ENCODE data around the gene SCFD2. TPM values are rescaled to one million over a fixed set of nuclear protein-coding genes. Genes with fewer than 3 reads are reported as not detected.
A peak's percentile ranks its signal among the peaks of the same experiment; 100 is the strongest.

SCFD2 gene
- total and polyA plus RNA-seq, 7 experiments from 2014 or later, result 13.4 to 32.8 (median 20.8) TPM

DNA sequence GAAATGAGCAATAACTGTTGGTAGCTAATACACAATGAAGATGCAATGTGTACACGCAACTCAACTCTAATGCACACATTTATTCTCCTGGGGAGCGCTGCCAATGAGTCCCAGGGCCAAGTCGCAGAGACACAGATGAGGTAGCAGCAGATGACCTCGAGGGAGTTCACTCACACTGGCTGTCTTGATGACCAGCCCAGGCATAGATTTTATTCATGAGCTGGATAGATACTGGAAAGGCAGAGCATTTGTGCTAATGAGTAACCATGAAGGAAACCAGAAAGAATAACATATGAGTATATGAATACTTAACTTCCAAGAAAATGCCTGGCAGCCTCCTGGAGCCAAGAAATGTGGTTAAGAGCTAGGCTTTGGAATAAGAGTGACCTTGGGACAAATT, 461.4 kb downstream of the SCFD2 start:
- Histone ChIP-seq H3K27me3 (ENCODE audit: control insufficient read depth in 2 of 2, insufficient read depth in 2 of 2, low read length in 2 of 2) (no peaks in the 10 kb centered on the region), H3K4me3 (ENCODE audit: low read length) (no peak overlapping the region), H3K36me3 (ENCODE audit: control insufficient read depth in 2 of 3, insufficient read depth in 3 of 3, low read length in 3 of 3) (peaks cover 0 to 34% (median 0%) of the 10 kb centered on the region in 3 experiments), H3K27ac (ENCODE audit: low read depth, low read length) (no peak overlapping the region), H3K9me3 (ENCODE audit: control insufficient read depth in 2 of 3, low read length in 3 of 3) (no peaks in the 10 kb centered on the region), H3K4me1 (ENCODE audit: control insufficient read depth in 2 of 2, insufficient read depth in 2 of 2, low read length in 2 of 2) (no peaks in the 10 kb centered on the region)
- no peak for ATAC-seq
- H3K4me3 Mint-ChIP-seq, result no peak overlapping the region
- H3K9me3 Mint-ChIP-seq, result peaks cover 0 to 8% (median 0%) of the 10 kb centered on the region in 11 donors
- no peak for DNase-seq
- intact Hi-C loops (cut with micrococcal nuclease), result no loop called here
- H3K4me1 Mint-ChIP-seq, result no peaks in the 10 kb centered on the region
- POLR2A ChIA-PET, result no interaction called here
- H3K36me3 Mint-ChIP-seq, result peaks cover 3 to 86% (median 71%) of the 10 kb centered on the region in 5 donors
- no peaks in the 10 kb centered on the region for H3K27me3 Mint-ChIP-seq
- peak overlapping the region in 1 of 9 donors; percentile 20 for H3K27ac Mint-ChIP-seq
- CTCF ChIA-PET, result no interaction called here

DNA sequence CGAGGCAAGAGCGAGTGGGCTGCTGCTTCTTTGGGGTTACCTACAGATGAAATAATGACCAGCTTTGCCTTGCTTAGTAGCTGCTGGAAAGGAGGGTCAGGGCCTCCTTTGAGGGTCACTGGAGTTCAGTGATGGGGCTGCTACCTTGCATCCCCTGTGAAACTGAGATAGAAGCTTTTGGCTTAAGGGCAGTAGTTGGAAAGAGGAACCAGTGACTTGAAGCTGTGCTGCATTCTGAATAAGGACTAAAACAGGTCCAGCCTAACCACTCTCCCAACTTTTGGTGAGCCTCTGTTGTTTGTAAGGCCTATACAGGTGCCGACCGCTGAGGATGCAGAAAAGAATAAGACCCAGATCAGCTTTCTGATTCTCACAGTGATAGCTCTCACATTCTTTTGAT, 462.6 kb downstream of the SCFD2 start:
- no peak for ATAC-seq
- H3K4me3 Mint-ChIP-seq, result no peak overlapping the region
- no peak for DNase-seq
- peaks cover 0 to 34% (median 0%) of the 10 kb centered on the region in 3 experiments for H3K36me3 ChIP-seq (ENCODE audit: control insufficient read depth in 2 of 3, insufficient read depth in 3 of 3, low read length in 3 of 3)
- peaks cover 0 to 12% (median 3%) of the 10 kb centered on the region in 11 donors for H3K9me3 Mint-ChIP-seq
- H3K27ac Mint-ChIP-seq, result no peak overlapping the region
- peaks cover 3 to 76% (median 70%) of the 10 kb centered on the region in 5 donors for H3K36me3 Mint-ChIP-seq
- H3K27me3 ChIP-seq (ENCODE audit: control insufficient read depth in 2 of 2, insufficient read depth in 2 of 2, low read length in 2 of 2), result no peaks in the 10 kb centered on the region
- ChIA-PET POLR2A (no interaction called here), CTCF (no interaction called here)
- no peaks in the 10 kb centered on the region for H3K9me3 ChIP-seq (ENCODE audit: control insufficient read depth in 2 of 3, low read length in 3 of 3)
- no peaks in the 10 kb centered on the region for H3K4me1 Mint-ChIP-seq
- H3K4me3 ChIP-seq (ENCODE audit: low read length), result no peak overlapping the region
- no peaks in the 10 kb centered on the region for H3K4me1 ChIP-seq (ENCODE audit: control insufficient read depth in 2 of 2, insufficient read depth in 2 of 2, low read length in 2 of 2)
- no peaks in the 10 kb centered on the region for H3K27me3 Mint-ChIP-seq
- no peak overlapping the region for H3K27ac ChIP-seq (ENCODE audit: low read depth, low read length)
- intact Hi-C loops (cut with micrococcal nuclease), result no loop called here

DNA sequence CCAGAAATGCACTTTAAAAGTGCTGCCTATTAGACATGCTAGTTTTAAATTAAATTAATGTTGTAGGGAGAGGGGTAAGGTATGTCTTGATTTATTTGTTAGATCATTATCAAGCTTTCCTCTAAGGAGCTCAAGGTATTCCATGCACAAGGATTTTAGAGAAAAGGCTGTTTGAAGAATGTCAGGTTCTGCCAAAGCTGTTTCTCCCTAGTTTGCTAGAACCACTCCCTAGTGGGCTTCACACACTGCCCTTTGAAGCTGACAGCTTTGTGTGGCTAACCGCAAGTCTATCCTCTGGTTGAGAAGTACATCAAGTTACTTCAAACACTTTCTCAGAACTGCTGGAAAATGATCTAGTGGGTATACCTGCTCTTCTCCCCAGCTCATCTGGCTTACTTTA, 471.4 kb downstream of the SCFD2 start:
- H3K9me3 Mint-ChIP-seq, result peaks cover 0 to 10% (median 4%) of the 10 kb centered on the region in 11 donors
- ChIA-PET CTCF (interaction anchor here (0.6 kb wide), 1 partner anchor 18 kb away, joined by 3 read pairs; no protein-coding TSS in a partner anchor), POLR2A (no interaction called here)
- ATAC-seq (no peak), DNase-seq (peak in 4 of 9 donors; percentile 13 to 31 (median 18))
- H3K4me3 Mint-ChIP-seq, result peak overlapping the region in 2 of 10 donors; percentile 4 to 7
- H3K9me3 ChIP-seq (ENCODE audit: control insufficient read depth in 2 of 3, low read length in 3 of 3), result no peaks in the 10 kb centered on the region
- no peak overlapping the region for H3K27ac Mint-ChIP-seq
- peaks cover 0 to 13% (median 9%) of the 10 kb centered on the region in 7 donors for H3K4me1 Mint-ChIP-seq
- H3K36me3 ChIP-seq (ENCODE audit: control insufficient read depth in 2 of 3, insufficient read depth in 3 of 3, low read length in 3 of 3), result no peaks in the 10 kb centered on the region
- H3K27ac ChIP-seq (ENCODE audit: low read depth, low read length), result no peak overlapping the region
- H3K4me3 ChIP-seq (ENCODE audit: low read length), result no peak overlapping the region
- peaks cover 2 to 28% (median 24%) of the 10 kb centered on the region in 5 donors for H3K36me3 Mint-ChIP-seq
- H3K27me3 Mint-ChIP-seq, result no peaks in the 10 kb centered on the region
- no peaks in the 10 kb centered on the region for H3K4me1 ChIP-seq (ENCODE audit: control insufficient read depth in 2 of 2, insufficient read depth in 2 of 2, low read length in 2 of 2)
- H3K27me3 ChIP-seq (ENCODE audit: control insufficient read depth in 2 of 2, insufficient read depth in 2 of 2, low read length in 2 of 2), result no peaks in the 10 kb centered on the region
- intact Hi-C loops (cut with micrococcal nuclease), result no loop called here

DNA sequence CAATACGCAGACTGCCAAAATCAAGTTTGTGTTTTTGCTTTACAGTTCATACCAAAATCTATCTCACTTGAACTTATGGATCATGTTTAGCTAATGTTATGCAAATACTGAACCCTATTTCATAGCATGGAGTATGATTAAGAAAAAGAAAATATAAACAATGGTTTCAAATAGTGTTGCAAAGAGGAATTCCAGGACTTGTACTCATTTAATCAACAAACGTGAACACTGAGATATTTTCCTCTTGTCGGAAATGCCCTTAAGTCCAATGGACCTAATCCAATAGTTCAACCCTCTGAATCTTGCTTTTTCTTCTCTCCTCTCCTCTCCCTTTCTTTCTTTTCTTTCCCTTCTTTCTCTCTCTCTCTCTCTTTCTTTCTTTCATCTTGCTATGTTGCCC, 473.0 kb downstream of the SCFD2 start:
- CTCF ChIA-PET, result interaction anchor here (0.6 kb wide), 1 partner anchor 611 kb away, joined by 5 read pairs; no protein-coding TSS in a partner anchor
- DNase-seq (no peak), ATAC-seq (no peak)
- no peaks in the 10 kb centered on the region for H3K9me3 ChIP-seq (ENCODE audit: control insufficient read depth in 2 of 3, low read length in 3 of 3)
- Mint-ChIP-seq H3K9me3 (peaks cover 0 to 7% (median 3%) of the 10 kb centered on the region in 11 donors), H3K36me3 (peaks cover 5 to 38% (median 29%) of the 10 kb centered on the region in 5 donors), H3K27me3 (no peaks in the 10 kb centered on the region), H3K27ac (no peak overlapping the region), H3K4me1 (peaks cover 0 to 14% (median 9%) of the 10 kb centered on the region in 7 donors), H3K4me3 (no peak overlapping the region)
- H3K4me1 ChIP-seq (ENCODE audit: control insufficient read depth in 2 of 2, insufficient read depth in 2 of 2, low read length in 2 of 2), result no peaks in the 10 kb centered on the region
- POLR2A ChIA-PET, result interaction anchor here (0.6 kb wide), 1 partner anchor 118 kb away, joined by 3 read pairs; no protein-coding TSS in a partner anchor
- H3K27ac ChIP-seq (ENCODE audit: low read depth, low read length), result no peak overlapping the region
- H3K4me3 ChIP-seq (ENCODE audit: low read length), result no peak overlapping the region
- H3K36me3 ChIP-seq (ENCODE audit: control insufficient read depth in 2 of 3, insufficient read depth in 3 of 3, low read length in 3 of 3), result no peaks in the 10 kb centered on the region
- intact Hi-C loops (cut with micrococcal nuclease), result no loop called here
- H3K27me3 ChIP-seq (ENCODE audit: control insufficient read depth in 2 of 2, insufficient read depth in 2 of 2, low read length in 2 of 2), result no peaks in the 10 kb centered on the region

DNA sequence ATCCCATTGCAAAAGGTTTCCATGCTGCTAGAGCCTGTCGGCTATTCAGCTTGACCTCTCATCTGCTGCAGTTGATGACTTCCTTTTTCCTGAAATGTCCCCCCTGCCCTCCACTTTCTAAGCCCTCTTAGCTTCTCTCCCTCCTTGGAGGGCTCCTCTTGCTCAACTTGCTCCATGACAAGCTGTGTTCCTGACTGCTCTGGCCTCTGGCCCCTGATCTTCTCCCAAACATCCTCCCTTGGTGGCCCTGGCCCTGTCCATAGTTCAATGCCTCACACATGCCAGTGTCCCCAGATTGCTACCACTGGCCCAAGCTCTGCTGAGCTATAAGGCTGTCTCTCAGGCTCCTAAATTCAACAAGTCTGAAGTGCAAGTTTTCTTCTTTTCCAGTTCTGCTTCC, 474.1 kb downstream of the SCFD2 start:
- Mint-ChIP-seq H3K4me3 (no peak overlapping the region), H3K36me3 (peaks cover 5 to 44% (median 35%) of the 10 kb centered on the region in 5 donors), H3K4me1 (peaks cover 0 to 14% (median 9%) of the 10 kb centered on the region in 7 donors), H3K27me3 (no peaks in the 10 kb centered on the region), H3K9me3 (peaks cover 0 to 6% (median 1%) of the 10 kb centered on the region in 11 donors), H3K27ac (no peak overlapping the region)
- Histone ChIP-seq H3K36me3 (ENCODE audit: control insufficient read depth in 2 of 3, insufficient read depth in 3 of 3, low read length in 3 of 3) (no peaks in the 10 kb centered on the region), H3K4me3 (ENCODE audit: low read length) (no peak overlapping the region), H3K4me1 (ENCODE audit: control insufficient read depth in 2 of 2, insufficient read depth in 2 of 2, low read length in 2 of 2) (no peaks in the 10 kb centered on the region), H3K9me3 (ENCODE audit: control insufficient read depth in 2 of 3, low read length in 3 of 3) (no peaks in the 10 kb centered on the region), H3K27me3 (ENCODE audit: control insufficient read depth in 2 of 2, insufficient read depth in 2 of 2, low read length in 2 of 2) (no peaks in the 10 kb centered on the region), H3K27ac (ENCODE audit: low read depth, low read length) (no peak overlapping the region)
- no peak for ATAC-seq
- ChIA-PET CTCF (interaction anchor here (0.7 kb wide), 1 partner anchor 105 kb away, joined by 3 read pairs; no protein-coding TSS in a partner anchor), POLR2A (no interaction called here)
- intact Hi-C loops (cut with micrococcal nuclease), result no loop called here
- DNase-seq, result no peak

DNA sequence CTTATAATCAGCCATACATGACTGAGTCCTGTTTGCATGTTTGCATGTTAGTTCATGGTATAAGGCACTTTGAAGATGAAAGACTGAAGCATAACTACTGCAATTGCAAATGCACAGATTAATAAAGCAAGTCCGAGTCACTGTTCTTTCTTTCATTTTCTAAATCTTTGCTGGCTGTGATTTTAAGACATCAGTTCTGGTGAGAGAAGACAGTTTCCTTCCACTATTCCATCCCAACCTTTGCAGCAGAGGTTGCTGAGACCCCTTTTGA, 475.4 kb downstream of the SCFD2 start:
- H3K27ac ChIP-seq (ENCODE audit: low read depth, low read length), result no peak overlapping the region
- no peaks in the 10 kb centered on the region for H3K4me1 ChIP-seq (ENCODE audit: control insufficient read depth in 2 of 2, insufficient read depth in 2 of 2, low read length in 2 of 2)
- CTCF ChIA-PET, result no interaction called here
- H3K27me3 Mint-ChIP-seq, result no peaks in the 10 kb centered on the region
- peaks cover 11 to 53% (median 38%) of the 10 kb centered on the region in 5 donors for H3K36me3 Mint-ChIP-seq
- POLR2A ChIA-PET, result no interaction called here
- intact Hi-C loops (cut with micrococcal nuclease), result no loop called here
- no peaks in the 10 kb centered on the region for H3K36me3 ChIP-seq (ENCODE audit: control insufficient read depth in 2 of 3, insufficient read depth in 3 of 3, low read length in 3 of 3)
- peaks cover 0 to 5% (median 0%) of the 10 kb centered on the region in 11 donors for H3K9me3 Mint-ChIP-seq
- no peak for DNase-seq
- no peak overlapping the region for H3K4me3 Mint-ChIP-seq
- H3K4me3 ChIP-seq (ENCODE audit: low read length), result no peak overlapping the region
- no peak overlapping the region for H3K27ac Mint-ChIP-seq
- ATAC-seq, result no peak
- H3K4me1 Mint-ChIP-seq, result peaks cover 0 to 14% (median 6%) of the 10 kb centered on the region in 7 donors
- no peaks in the 10 kb centered on the region for H3K9me3 ChIP-seq (ENCODE audit: control insufficient read depth in 2 of 3, low read length in 3 of 3)
- H3K27me3 ChIP-seq (ENCODE audit: control insufficient read depth in 2 of 2, insufficient read depth in 2 of 2, low read length in 2 of 2), result no peaks in the 10 kb centered on the region

DNA sequence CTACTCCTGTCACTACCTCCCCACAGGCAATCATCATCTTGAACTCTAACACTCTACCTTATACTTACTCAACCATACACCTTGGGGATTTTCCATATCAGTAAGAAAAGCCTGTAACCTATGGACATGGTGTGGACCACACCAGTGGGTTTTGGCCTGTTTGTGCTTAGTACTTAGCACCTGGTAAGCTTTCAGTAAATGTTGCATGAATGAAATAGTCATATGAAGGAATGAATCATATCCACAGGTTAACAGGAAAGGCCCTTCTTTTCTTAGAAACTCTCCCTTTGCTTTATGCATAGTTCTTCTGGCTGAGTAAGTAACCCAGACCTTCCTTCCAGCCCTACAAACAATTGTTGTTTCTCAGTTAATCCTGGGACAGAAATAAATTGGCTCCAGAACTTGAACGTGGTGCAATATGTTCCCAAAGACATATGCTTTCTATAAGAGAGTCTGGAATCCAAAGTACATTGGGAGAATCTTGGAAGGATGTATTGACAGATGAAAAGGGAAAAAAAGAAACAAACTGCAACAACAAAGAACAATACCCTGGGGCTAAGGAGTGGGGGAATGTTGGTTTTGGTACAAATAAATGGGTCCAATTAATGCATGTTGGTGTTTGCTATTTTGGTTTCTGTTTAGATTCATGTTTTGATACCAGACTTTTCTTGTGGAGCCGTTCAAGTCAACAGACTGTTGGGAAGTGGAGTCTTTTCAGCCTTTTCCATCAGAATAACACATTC, 475.9 kb downstream of the SCFD2 start:
- H3K36me3 ChIP-seq (ENCODE audit: control insufficient read depth in 2 of 3, insufficient read depth in 3 of 3, low read length in 3 of 3), result no peaks in the 10 kb centered on the region
- H3K4me1 ChIP-seq (ENCODE audit: control insufficient read depth in 2 of 2, insufficient read depth in 2 of 2, low read length in 2 of 2), result no peaks in the 10 kb centered on the region
- Mint-ChIP-seq H3K36me3 (peaks cover 11 to 57% (median 41%) of the 10 kb centered on the region in 5 donors), H3K4me1 (peaks cover 0 to 14% (median 5%) of the 10 kb centered on the region in 7 donors), H3K27ac (no peak overlapping the region), H3K9me3 (peaks cover 0 to 5% (median 0%) of the 10 kb centered on the region in 11 donors), H3K27me3 (no peaks in the 10 kb centered on the region), H3K4me3 (no peak overlapping the region)
- no peak overlapping the region for H3K27ac ChIP-seq (ENCODE audit: low read depth, low read length)
- intact Hi-C loops (cut with micrococcal nuclease), result no loop called here
- no peak overlapping the region for H3K4me3 ChIP-seq (ENCODE audit: low read length)
- H3K27me3 ChIP-seq (ENCODE audit: control insufficient read depth in 2 of 2, insufficient read depth in 2 of 2, low read length in 2 of 2), result no peaks in the 10 kb centered on the region
- H3K9me3 ChIP-seq (ENCODE audit: control insufficient read depth in 2 of 3, low read length in 3 of 3), result no peaks in the 10 kb centered on the region
- no peak for ATAC-seq
- ChIA-PET POLR2A (no interaction called here), CTCF (no interaction called here)
- DNase-seq, result no peak

All from naive thymus-derived CD4-positive, alpha-beta T cell (primary cell).